ENCODE data around the gene PEX26.

The PEX26 gene

DNA sequence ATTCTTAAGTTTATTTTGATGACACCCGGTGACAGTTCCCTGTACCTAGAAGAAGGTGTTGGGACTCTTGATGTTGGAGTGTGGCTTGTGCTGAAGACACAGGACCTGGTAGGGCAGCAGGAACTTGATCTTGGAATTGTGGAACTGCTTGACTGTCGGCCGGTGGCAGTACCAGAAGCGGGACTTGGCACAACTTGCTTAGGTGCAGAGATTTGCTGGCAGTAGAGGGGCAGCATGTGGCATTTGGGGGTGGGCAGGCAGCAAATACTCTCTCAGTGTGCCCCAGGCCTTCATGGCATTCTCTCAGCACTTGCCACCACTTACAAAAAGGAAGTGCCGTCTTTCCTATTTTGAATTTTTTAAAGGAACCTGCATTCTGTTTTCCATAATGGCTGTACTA, 3.6 kb downstream of the PEX26 start:
- H3K4me3 ChIP-seq (ENCODE audit: low read depth, low read length) = no peak overlapping the region
- TF ChIP-seq, protein P1, sequence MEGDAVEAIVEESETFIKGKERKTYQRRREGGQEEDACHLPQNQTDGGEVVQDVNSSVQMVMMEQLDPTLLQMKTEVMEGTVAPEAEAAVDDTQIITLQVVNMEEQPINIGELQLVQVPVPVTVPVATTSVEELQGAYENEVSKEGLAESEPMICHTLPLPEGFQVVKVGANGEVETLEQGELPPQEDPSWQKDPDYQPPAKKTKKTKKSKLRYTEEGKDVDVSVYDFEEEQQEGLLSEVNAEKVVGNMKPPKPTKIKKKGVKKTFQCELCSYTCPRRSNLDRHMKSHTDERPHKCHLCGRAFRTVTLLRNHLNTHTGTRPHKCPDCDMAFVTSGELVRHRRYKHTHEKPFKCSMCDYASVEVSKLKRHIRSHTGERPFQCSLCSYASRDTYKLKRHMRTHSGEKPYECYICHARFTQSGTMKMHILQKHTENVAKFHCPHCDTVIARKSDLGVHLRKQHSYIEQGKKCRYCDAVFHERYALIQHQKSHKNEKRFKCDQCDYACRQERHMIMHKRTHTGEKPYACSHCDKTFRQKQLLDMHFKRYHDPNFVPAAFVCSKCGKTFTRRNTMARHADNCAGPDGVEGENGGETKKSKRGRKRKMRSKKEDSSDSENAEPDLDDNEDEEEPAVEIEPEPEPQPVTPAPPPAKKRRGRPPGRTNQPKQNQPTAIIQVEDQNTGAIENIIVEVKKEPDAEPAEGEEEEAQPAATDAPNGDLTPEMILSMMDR (IDR thresholded peaks at IDR 0.05; ENCODE audit: borderline replicate concordance, insufficient read depth, low read depth, low read length) = no peak

DNA sequence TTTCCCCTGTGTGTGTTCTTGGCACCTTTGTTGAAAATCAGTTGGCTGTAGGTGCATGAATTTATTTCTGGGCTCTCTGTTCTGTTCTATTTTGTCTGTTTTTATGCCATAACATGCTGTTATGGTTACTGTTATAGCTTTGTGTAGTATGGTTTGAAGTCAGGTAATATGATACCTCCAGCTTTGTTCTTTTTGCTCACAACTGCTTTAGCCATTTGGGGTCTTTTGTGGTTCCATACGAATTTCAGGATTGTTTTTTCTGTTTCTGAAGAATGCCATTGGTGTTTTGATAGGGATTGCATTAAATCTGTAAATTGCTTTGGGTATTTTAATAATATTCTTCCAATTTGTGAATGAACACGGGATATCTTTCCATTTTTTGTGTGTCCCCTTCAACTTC, 4.7 kb downstream of the PEX26 start:
- TF ChIP-seq, protein P1 (IDR thresholded peaks at IDR 0.05; ENCODE audit: borderline replicate concordance, insufficient read depth, low read depth, low read length) = no peak
- H3K4me3 ChIP-seq (ENCODE audit: low read depth, low read length) = no peak overlapping the region

DNA sequence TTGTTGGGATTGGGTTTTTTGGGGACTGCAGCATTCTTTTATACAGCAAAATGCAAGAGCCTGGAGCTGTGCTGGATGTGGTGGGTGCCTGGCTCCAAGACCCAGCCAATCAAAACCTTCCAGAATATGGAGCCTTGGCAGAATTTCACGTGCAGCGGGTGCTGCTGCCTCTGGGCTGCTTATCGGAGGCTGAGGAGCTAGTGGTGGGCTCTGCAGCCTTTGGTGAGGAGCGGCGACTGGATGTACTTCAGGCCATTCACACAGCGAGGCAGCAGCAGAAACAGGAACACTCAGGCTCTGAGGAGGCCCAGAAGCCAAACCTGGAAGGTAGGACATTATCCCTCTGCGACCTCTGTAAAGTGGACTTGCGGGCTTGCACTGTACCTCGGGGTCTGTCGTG, 5.6 kb downstream of the PEX26 start:
- TF ChIP-seq, protein P1 (IDR thresholded peaks at IDR 0.05; ENCODE audit: borderline replicate concordance, insufficient read depth, low read depth, low read length) = no peak
- no peak overlapping the region for H3K4me3 ChIP-seq (ENCODE audit: low read depth, low read length)

DNA sequence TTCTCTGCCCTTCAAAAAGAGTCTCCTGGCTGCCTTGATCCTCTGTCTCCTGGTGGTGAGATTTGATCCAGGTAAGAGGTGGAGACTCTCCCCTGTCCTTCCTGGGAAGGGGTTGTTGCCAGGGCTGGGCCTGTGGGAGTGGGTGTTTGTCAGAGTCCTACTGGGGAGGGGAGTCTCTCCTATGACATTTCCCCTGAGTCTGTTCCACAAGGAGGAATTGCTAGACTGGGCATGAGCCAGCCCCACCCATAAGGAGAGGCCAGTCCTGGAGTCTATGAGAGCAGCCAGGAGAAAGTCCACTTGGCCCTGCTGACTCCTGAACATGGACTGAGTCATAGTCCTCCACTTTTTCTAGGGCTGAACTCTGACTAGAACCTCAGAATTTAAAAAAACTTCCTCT, 7.4 kb downstream of the PEX26 start:
- no peak overlapping the region for H3K4me3 ChIP-seq (ENCODE audit: low read depth, low read length)
- TF ChIP-seq, protein P1 (IDR thresholded peaks at IDR 0.05; ENCODE audit: borderline replicate concordance, insufficient read depth, low read depth, low read length) = no peak

DNA sequence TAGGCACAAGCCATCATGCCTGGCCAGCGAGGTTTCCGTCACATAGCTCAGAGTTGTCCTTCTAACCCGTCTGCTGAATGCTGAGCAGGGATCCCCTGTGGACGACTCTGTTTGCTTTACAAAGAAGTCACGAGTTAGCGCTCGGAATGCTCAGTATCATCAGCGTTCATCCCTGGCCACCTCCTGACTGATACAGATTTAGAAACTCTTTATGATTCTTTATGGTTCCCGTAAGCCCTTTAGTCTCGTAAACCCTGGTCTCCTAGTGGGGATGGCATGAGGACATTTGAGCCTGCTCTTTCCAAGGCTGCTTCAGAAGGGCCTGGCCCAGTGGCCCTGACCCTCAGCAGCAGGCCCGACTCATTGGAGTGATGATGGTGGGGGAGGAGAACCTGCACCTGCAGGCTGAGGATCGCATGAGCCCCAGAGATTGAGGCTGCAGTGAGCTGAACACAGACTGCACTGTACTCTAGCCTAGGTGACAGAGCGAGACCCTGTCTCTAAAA, 9.6 kb downstream of the PEX26 start:
- TF ChIP-seq, protein P1 (IDR thresholded peaks at IDR 0.05; ENCODE audit: borderline replicate concordance, insufficient read depth, low read depth, low read length) = no peak
- H3K4me3 ChIP-seq (ENCODE audit: low read depth, low read length) = no peak overlapping the region

DNA sequence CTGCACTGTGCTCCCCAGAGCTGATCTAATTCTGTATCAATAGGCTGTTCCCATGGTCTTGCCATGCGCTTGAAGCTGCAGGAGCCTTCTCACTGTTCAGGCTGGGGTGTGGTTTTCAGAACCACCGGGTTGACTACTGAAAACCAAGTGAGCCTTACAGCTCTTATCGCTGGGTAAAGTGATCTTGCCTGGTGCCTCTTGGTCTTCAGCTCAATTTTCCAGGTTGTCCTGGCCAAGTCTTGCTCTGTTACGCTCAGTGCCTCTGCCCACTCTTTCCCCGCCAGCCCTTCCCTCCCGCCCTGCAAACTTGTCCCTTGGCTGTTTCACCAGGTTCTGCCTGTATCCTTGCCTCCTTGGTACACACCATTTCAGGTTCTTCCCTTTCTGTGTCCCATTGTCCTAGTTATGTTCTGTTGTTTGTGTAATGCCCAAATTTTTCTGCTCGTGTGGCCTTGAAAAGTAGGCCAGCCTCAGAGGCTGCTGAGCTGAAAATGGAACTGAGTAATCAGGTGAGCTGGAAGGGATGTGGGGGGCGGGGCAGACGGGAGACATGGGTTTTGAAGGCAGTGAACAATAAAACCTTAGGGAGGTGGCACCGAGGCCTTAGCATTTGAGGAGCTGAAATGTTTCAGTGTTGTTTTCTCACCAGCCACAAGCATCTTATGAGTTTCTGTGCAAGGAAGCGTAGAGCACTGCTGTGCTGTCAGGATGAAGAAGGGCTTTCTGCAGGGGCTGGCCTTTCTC, 11.2 kb downstream of the PEX26 start:
- TF ChIP-seq, protein P1 (IDR thresholded peaks at IDR 0.05; ENCODE audit: borderline replicate concordance, insufficient read depth, low read depth, low read length) = no peak
- no peak overlapping the region for H3K4me3 ChIP-seq (ENCODE audit: low read depth, low read length)

DNA sequence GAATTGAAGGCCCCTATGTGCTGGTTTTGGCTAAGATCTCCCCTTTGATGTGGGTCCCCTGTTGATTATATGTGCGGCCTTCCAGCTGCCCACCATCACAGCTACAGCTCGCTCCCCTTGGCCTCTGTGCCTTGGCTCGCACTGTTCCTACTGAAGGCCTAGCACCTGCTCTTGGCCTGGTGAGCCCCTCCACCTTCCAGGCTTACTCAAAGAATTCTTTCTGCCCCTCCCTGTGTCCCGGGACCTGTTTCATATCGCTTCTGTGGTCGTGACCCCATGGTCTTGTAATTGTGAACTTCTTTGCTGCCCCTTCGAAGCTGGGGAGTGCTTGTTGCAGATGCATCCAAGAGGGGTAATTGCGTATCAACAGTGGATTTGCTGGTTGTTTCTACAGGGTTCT, 12.5 kb downstream of the PEX26 start:
- H3K4me3 ChIP-seq (ENCODE audit: low read depth, low read length) = no peak overlapping the region
- TF ChIP-seq, protein P1 (IDR thresholded peaks at IDR 0.05; ENCODE audit: borderline replicate concordance, insufficient read depth, low read depth, low read length) = no peak

All from GM12875 (cell line).